ENCODE data around the gene RUSC1. TPM values are rescaled to one million over a fixed set of nuclear protein-coding genes. Genes with fewer than 3 reads are reported as not detected.

RUSC1 gene
- total RNA-seq, 1 donor: 15.6 TPM

DNA sequence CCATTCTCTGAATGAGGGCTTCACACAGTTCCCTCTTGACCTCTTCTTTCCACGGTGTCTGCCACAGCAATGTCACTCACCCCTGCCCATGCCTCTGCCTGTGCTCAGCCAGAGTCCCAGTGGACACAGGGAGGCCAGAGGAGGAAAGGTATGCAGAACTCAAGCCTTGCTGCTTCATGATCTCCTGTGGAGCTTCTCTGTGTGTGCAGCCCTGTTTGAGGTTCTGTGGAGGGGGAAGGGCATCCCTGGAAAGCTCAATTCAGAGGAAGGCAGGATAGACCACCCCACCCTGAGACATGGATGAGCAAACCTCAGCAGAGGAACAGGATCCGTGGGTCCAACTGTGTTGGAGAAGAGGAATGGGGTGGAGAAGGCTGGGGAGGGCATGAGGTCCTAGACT is 41.4 kb upstream of the RUSC1 start:
- Histone ChIP-seq H3K4me1 (ENCODE audit: insufficient read depth, low read length) (peaks cover 14% of the 10 kb centered on the region), H3K4me2 (ENCODE audit: insufficient read depth, low read length) (no peak overlapping the region), H2AFZ (ENCODE audit: low read length) (no peak overlapping the region), H3K9me3 (ENCODE audit: low read depth, low read length) (no peaks in the 10 kb centered on the region), H3K27ac (ENCODE audit: low read depth, low read length) (no peak overlapping the region), H3K36me3 (ENCODE audit: insufficient read depth, low read length) (no peaks in the 10 kb centered on the region), H3K4me3 (ENCODE audit: insufficient read depth, low read length) (no peak overlapping the region), H4K20me1 (ENCODE audit: insufficient read depth, low read length) (no peaks in the 10 kb centered on the region), H3K79me2 (ENCODE audit: insufficient read depth, low read length) (no peaks in the 10 kb centered on the region), H3K27me3 (ENCODE audit: insufficient read depth, low read length) (no peaks in the 10 kb centered on the region)
- DNase-seq (ENCODE audit: insufficient read length, low spot score, missing footprints): no peak
- TF ChIP-seq, protein P1, sequence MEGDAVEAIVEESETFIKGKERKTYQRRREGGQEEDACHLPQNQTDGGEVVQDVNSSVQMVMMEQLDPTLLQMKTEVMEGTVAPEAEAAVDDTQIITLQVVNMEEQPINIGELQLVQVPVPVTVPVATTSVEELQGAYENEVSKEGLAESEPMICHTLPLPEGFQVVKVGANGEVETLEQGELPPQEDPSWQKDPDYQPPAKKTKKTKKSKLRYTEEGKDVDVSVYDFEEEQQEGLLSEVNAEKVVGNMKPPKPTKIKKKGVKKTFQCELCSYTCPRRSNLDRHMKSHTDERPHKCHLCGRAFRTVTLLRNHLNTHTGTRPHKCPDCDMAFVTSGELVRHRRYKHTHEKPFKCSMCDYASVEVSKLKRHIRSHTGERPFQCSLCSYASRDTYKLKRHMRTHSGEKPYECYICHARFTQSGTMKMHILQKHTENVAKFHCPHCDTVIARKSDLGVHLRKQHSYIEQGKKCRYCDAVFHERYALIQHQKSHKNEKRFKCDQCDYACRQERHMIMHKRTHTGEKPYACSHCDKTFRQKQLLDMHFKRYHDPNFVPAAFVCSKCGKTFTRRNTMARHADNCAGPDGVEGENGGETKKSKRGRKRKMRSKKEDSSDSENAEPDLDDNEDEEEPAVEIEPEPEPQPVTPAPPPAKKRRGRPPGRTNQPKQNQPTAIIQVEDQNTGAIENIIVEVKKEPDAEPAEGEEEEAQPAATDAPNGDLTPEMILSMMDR (IDR thresholded peaks at IDR 0.05; ENCODE audit: extremely low read depth, low read depth, low read length): no peak

DNA sequence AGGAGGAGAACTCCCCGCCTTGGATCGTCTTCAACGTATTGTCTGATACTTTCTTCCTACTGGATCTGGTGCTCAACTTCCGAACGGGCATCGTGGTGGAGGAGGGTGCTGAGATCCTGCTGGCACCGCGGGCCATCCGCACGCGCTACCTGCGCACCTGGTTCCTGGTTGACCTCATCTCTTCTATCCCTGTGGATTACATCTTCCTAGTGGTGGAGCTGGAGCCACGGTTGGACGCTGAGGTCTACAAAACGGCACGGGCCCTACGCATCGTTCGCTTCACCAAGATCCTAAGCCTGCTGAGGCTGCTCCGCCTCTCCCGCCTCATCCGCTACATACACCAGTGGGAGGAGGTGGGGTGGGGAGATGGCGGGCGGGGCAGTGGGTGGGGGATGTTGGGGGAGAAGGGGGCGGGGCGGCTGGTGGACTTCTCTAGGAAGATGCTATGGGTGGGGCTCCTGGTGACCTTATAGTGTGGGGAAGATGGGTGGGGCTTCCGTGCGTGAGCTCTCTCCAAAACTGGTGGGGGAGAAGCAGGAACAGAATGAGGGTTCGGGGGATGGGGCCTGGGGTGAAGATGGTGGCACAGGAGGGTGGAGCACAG is 38.1 kb upstream of the RUSC1 start:
- DNase-seq (ENCODE audit: insufficient read length, low spot score, missing footprints): no peak
- no peaks in the 10 kb centered on the region for H3K79me2 ChIP-seq (ENCODE audit: insufficient read depth, low read length)
- peaks cover 6% of the 10 kb centered on the region for H3K4me1 ChIP-seq (ENCODE audit: insufficient read depth, low read length)
- H4K20me1 ChIP-seq (ENCODE audit: insufficient read depth, low read length): no peaks in the 10 kb centered on the region
- H3K4me3 ChIP-seq (ENCODE audit: insufficient read depth, low read length): no peak overlapping the region
- H3K9me3 ChIP-seq (ENCODE audit: low read depth, low read length): no peaks in the 10 kb centered on the region
- H3K27ac ChIP-seq (ENCODE audit: low read depth, low read length): no peak overlapping the region
- H3K36me3 ChIP-seq (ENCODE audit: insufficient read depth, low read length): no peaks in the 10 kb centered on the region
- TF ChIP-seq, protein P1 (IDR thresholded peaks at IDR 0.05; ENCODE audit: extremely low read depth, low read depth, low read length): no peak
- H3K4me2 ChIP-seq (ENCODE audit: insufficient read depth, low read length): no peak overlapping the region
- H3K27me3 ChIP-seq (ENCODE audit: insufficient read depth, low read length): no peaks in the 10 kb centered on the region
- H2AFZ ChIP-seq (ENCODE audit: low read length): no peak overlapping the region

DNA sequence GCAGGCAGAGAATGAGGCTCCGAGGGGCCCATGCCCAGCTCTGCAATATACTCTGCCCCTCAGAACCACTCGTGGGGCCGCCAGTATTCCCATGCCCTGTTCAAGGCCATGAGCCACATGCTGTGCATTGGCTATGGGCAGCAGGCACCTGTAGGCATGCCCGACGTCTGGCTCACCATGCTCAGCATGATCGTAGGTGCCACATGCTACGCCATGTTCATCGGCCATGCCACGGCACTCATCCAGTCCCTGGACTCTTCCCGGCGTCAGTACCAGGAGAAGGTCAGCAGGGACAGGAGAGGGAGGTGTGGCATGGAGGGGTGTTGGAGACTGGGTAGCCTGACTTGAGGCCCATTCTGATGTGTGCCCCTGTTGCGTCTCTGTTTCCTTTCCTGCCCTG is 36.2 kb upstream of the RUSC1 start:
- Histone ChIP-seq H3K27ac (ENCODE audit: low read depth, low read length) (no peak overlapping the region), H3K4me1 (ENCODE audit: insufficient read depth, low read length) (no peaks in the 10 kb centered on the region), H3K27me3 (ENCODE audit: insufficient read depth, low read length) (no peaks in the 10 kb centered on the region), H4K20me1 (ENCODE audit: insufficient read depth, low read length) (no peaks in the 10 kb centered on the region), H3K9me3 (ENCODE audit: low read depth, low read length) (no peaks in the 10 kb centered on the region), H3K79me2 (ENCODE audit: insufficient read depth, low read length) (no peaks in the 10 kb centered on the region), H2AFZ (ENCODE audit: low read length) (no peak overlapping the region), H3K4me3 (ENCODE audit: insufficient read depth, low read length) (no peak overlapping the region), H3K4me2 (ENCODE audit: insufficient read depth, low read length) (no peak overlapping the region), H3K36me3 (ENCODE audit: insufficient read depth, low read length) (no peaks in the 10 kb centered on the region)
- no peak for DNase-seq (ENCODE audit: insufficient read length, low spot score, missing footprints)
- TF ChIP-seq, protein P1 (IDR thresholded peaks at IDR 0.05; ENCODE audit: extremely low read depth, low read depth, low read length): no peak

DNA sequence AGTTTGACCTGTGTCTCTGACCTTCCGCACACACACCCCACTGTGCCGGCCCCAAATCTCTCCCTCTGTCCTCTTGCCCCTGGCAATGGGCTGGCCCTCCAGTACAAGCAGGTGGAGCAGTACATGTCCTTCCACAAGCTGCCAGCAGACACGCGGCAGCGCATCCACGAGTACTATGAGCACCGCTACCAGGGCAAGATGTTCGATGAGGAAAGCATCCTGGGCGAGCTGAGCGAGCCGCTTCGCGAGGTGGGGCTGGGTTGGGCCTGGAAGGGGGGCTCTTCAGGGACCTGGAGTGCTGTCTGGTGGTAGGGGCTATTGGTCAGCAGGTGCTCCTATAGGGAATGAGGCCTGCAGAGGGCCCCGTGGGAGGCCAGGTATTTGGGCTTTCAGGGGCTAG is 35.6 kb upstream of the RUSC1 start:
- no peaks in the 10 kb centered on the region for H3K36me3 ChIP-seq (ENCODE audit: insufficient read depth, low read length)
- no peaks in the 10 kb centered on the region for H4K20me1 ChIP-seq (ENCODE audit: insufficient read depth, low read length)
- H3K4me2 ChIP-seq (ENCODE audit: insufficient read depth, low read length): no peak overlapping the region
- H3K27me3 ChIP-seq (ENCODE audit: insufficient read depth, low read length): no peaks in the 10 kb centered on the region
- H2AFZ ChIP-seq (ENCODE audit: low read length): no peak overlapping the region
- H3K9me3 ChIP-seq (ENCODE audit: low read depth, low read length): no peaks in the 10 kb centered on the region
- H3K4me1 ChIP-seq (ENCODE audit: insufficient read depth, low read length): no peaks in the 10 kb centered on the region
- H3K79me2 ChIP-seq (ENCODE audit: insufficient read depth, low read length): no peaks in the 10 kb centered on the region
- TF ChIP-seq, protein P1 (IDR thresholded peaks at IDR 0.05; ENCODE audit: extremely low read depth, low read depth, low read length): no peak
- H3K4me3 ChIP-seq (ENCODE audit: insufficient read depth, low read length): no peak overlapping the region
- no peak overlapping the region for H3K27ac ChIP-seq (ENCODE audit: low read depth, low read length)
- DNase-seq (ENCODE audit: insufficient read length, low spot score, missing footprints): no peak

All from osteoblast (primary cell).